Endothelial cell of umbilical vein (primary cell): Measurements from ENCODE around the gene TMEM252. TPM values are rescaled to one million over a fixed set of nuclear protein-coding genes. Genes with fewer than 3 reads are reported as not detected.

Experiments
- BruUV-seq: library from RNA; stranded (reverse); fragments of 400-500 nt; replicated peaks from 2 replicates; lab custom pipeline; 2021; lab: Mats Ljungman, UMichigan
- CTCF ChIA-PET: fragments of 300-600, 350-600 bp; sonication (Branson Sonifier 250); formaldehyde crosslinking; loops from one replicate; lab custom pipeline; 2021; ENCODE audit warnings: antibody characterized with exemption, inconsistent platforms; lab: Charles Lee
- POLR2A ChIA-PET: fragments of 300-600, 350-600 bp; sonication (Branson Sonifier 250); formaldehyde crosslinking; loops from one replicate; lab custom pipeline; 2021; ENCODE audit warnings: antibody characterized with exemption, inconsistent platforms; lab: Charles Lee
- DNase-seq: peaks from one replicate; pipeline ENCODE4 v3.0.0-alpha.2; 2011; ENCODE audit warnings: low read depth, low spot score
- FAIRE-seq: peaks from 2 replicates; lab custom pipeline; 2011; peaks lifted over from hg19 to GRCh38; lab: Jason Lieb, UNC
- H2AFZ ChIP-seq: 2 replicates; pipeline ENCODE4 v1.6.0; 2012; ENCODE audit warnings: low read depth, low read length, control low read depth, inconsistent platforms
- H3K27ac ChIP-seq: 2 replicates; pipeline ENCODE4 v1.5.1; 2011; ENCODE audit warnings: low read depth, mild to moderate bottlenecking, control low read depth, low read length, moderate library complexity; ENCODE audit not compliant: insufficient read depth
- H3K27me3 ChIP-seq, 2 experiments: 2 replicates each; pipeline versions ENCODE4 v1.6.0 to v1.6.1; 2011; ENCODE audit warnings: low read length in 2 of 2, mixed read lengths in 1 of 2; ENCODE audit not compliant: control insufficient read depth in 2 of 2, insufficient read depth in 2 of 2
- H3K36me3 ChIP-seq, 2 experiments: 2 replicates in 1 of 2; 3 replicates in 1 of 2; pipeline ENCODE4 v1.5.1; 2011; ENCODE audit warnings: low read length in 2 of 2, mild to moderate bottlenecking in 1 of 2, moderate library complexity in 1 of 2; ENCODE audit not compliant: control insufficient read depth in 2 of 2, insufficient read depth in 2 of 2; ENCODE audit errors: extremely low read depth in 1 of 2
- H3K4me1 ChIP-seq: 3 replicates; pipeline ENCODE4 v1.5.1; 2011; ENCODE audit warnings: mild to moderate bottlenecking, low read length; ENCODE audit not compliant: control insufficient read depth, insufficient read depth; ENCODE audit errors: extremely low read depth
- H3K4me2 ChIP-seq: 2 replicates; pipeline ENCODE4 v1.6.1; 2011; ENCODE audit warnings: low read length, control low read depth, mixed read lengths; ENCODE audit not compliant: insufficient read depth
- H3K4me3 ChIP-seq, 3 experiments: fragments of 200-600 bp in 1 of 3; sonication (generic), shearing (Covaris generic) in 1 of 3; replicated peaks in 1 of 3; 2 replicates each; pipeline ENCODE4 v1.5.1; 2011 to 2016; ENCODE audit warnings: control low read depth in 3 of 3, low read length in 3 of 3, mild to moderate bottlenecking in 2 of 3, inconsistent platforms in 1 of 3, low read depth in 1 of 3, moderate library complexity in 1 of 3; ENCODE audit not compliant: insufficient read depth in 1 of 3
- H3K79me2 ChIP-seq: 2 replicates; pipeline ENCODE4 v1.6.0; 2012; ENCODE audit warnings: low read length, inconsistent platforms; ENCODE audit not compliant: control insufficient read depth, insufficient read depth
- H3K9ac ChIP-seq: replicated peaks from 2 replicates; pipeline ENCODE3; 2011; ENCODE audit warnings: low read length, control low read depth; ENCODE audit not compliant: insufficient read depth; ENCODE audit errors: extremely low read depth
- H3K9me1 ChIP-seq: replicated peaks from 3 replicates; pipeline ENCODE4 v1.6.0; 2011; ENCODE audit warnings: mild to moderate bottlenecking, low read length; ENCODE audit not compliant: control insufficient read depth, insufficient read depth; ENCODE audit errors: extremely low read depth
- H3K9me3 ChIP-seq: replicated peaks from 2 replicates; pipeline ENCODE4 v1.5.1; 2012; ENCODE audit warnings: low read length, inconsistent platforms; ENCODE audit not compliant: control insufficient read depth, insufficient read depth
- H4K20me1 ChIP-seq: replicated peaks from 2 replicates; pipeline ENCODE3; 2011; ENCODE audit warnings: mild to moderate bottlenecking, low read length; ENCODE audit not compliant: control insufficient read depth, insufficient read depth; ENCODE audit errors: extremely low read depth
- CTCF ChIP-seq, 2 donors: IDR thresholded peaks; 1 replicate in 1 of 2; 2 replicates in 1 of 2; pipeline ENCODE4 v1.5.1; 2011; ENCODE audit warnings: low read length in 2 of 2, mild to moderate bottlenecking in 2 of 2, moderate library complexity in 2 of 2, control low read depth in 1 of 2, inconsistent platforms in 1 of 2, low read depth in 1 of 2; ENCODE audit not compliant: insufficient read depth in 1 of 2; ENCODE audit errors: extremely low read depth in 1 of 2
- EZH2 ChIP-seq: IDR thresholded peaks from 2 replicates; pipeline ENCODE4 v1.6.1; 2012; ENCODE audit warnings: borderline replicate concordance, low read depth, mild to moderate bottlenecking, moderate library complexity, low read length, inconsistent platforms; ENCODE audit not compliant: severe bottlenecking
- FOS ChIP-seq: IDR thresholded peaks from 2 replicates; pipeline ENCODE4 v1.6.1; 2011; ENCODE audit warnings: mild to moderate bottlenecking, low read length, moderate library complexity, borderline replicate concordance; ENCODE audit not compliant: insufficient read depth
- GATA2 ChIP-seq: IDR thresholded peaks from 2 replicates; pipeline ENCODE4 v1.7.0; 2011; ENCODE audit warnings: low read depth, mild to moderate bottlenecking, moderate library complexity, mixed read lengths, low read length; ENCODE audit not compliant: insufficient read length, insufficient read depth
- JUN ChIP-seq: IDR thresholded peaks from 2 replicates; pipeline ENCODE4 v1.6.1; 2011; ENCODE audit warnings: borderline replicate concordance, low read depth; ENCODE audit not compliant: insufficient read length, insufficient read depth
- MAX ChIP-seq: IDR thresholded peaks from 2 replicates; pipeline ENCODE4 v1.6.1; 2011; ENCODE audit not compliant: insufficient read depth, insufficient read length
- MYC ChIP-seq: IDR thresholded peaks from one replicate; pipeline ENCODE4 v1.6.1; 2011; ENCODE audit warnings: mild to moderate bottlenecking, low read depth, low read length
- POLR2A ChIP-seq: IDR thresholded peaks from 2 replicates; pipeline ENCODE4 v1.6.1; 2012; ENCODE audit warnings: low read depth, mild to moderate bottlenecking, control low read depth, low read length
- dilution Hi-C: fragments of 300-500 bp; cut with MboI; formaldehyde crosslinking; loops from one replicate; pipeline ENCODE4 v1.15.0; 2019; ENCODE audit warnings: low sequenced_read_pairs; ENCODE audit not compliant: extremely low pct_ligation_motif_present
- intact Hi-C: fragments of 100-400 bp; cut with micrococcal nuclease; formaldehyde crosslinking; loops from one replicate; pipeline ENCODE4 v1.10.0; 2022
- polyA plus RNA-seq, 4 experiments: library from polyadenylated mRNA; depleted of rRNA in 3 of 4; stranded (reverse) in 3 of 4; unstranded in 1 of 4; fragments of >200 nt; gene quantifications; 2 replicates each; pipeline versions ENCODE4 v1.2.1 to v1.2.3, GENCODE V29; 2011 to 2012; ENCODE audit warnings: missing spikeins in 1 of 4
- total RNA-seq: library from RNA; stranded (reverse); gene quantifications from 2 replicates; pipeline ENCODE4 v1.2.3, GENCODE V29; 2021

The TMEM252 gene
- total and polyA plus RNA-seq, 2 donors (not counting 3 experiments of a cell fraction or from before 2014, with no cell fraction given) = not detected

GRCh38 chr9:68493958-68494577 is 46.6 kb downstream of the TMEM252 start:
- no peaks in the 10 kb centered on the region for H3K27me3 ChIP-seq
- no peaks in the 10 kb centered on the region for H3K9me3 ChIP-seq
- H3K4me1 ChIP-seq = no peaks in the 10 kb centered on the region
- H3K4me2 ChIP-seq = no peak overlapping the region
- intact Hi-C loops = no loop called here
- BruUV-seq = no TSS peak
- no peak for DNase-seq
- FAIRE-seq = no peak
- TF ChIP-seq EZH2 = no peak
- no peak for TF ChIP-seq JUN
- TF ChIP-seq MAX = no peak
- no peak for TF ChIP-seq FOS
- no peak for TF ChIP-seq POLR2A
- no peak for TF ChIP-seq CTCF (IDR thresholded peaks at IDR 0.05; ENCODE audit: extremely low read depth in 1 of 2, insufficient read depth in 1 of 2, low read depth in 1 of 2, low read length in 2 of 2)
- TF ChIP-seq MYC = no peak
- no peak for TF ChIP-seq GATA2
- ChIA-PET CTCF (interaction anchor here (1.2 kb wide), 1 partner anchor 14 kb away, joined by 4 read pairs; no protein-coding TSS in a partner anchor), POLR2A (no interaction called here)
- H3K36me3 ChIP-seq = no peaks in the 10 kb centered on the region
- no peaks in the 10 kb centered on the region for H4K20me1 ChIP-seq
- H2AFZ ChIP-seq = no peak overlapping the region
- no peak overlapping the region for H3K9ac ChIP-seq
- H3K4me3 ChIP-seq = no peak overlapping the region
- H3K9me1 ChIP-seq = no peaks in the 10 kb centered on the region
- no peak overlapping the region for H3K27ac ChIP-seq
- H3K79me2 ChIP-seq = no peaks in the 10 kb centered on the region
- dilution Hi-C loops = no loop called here
